ENCODE data around the gene LTBP1.

- no peak for TF ChIP-seq POLR2A (IDR thresholded peaks at IDR 0.05; ENCODE audit: low read length)
- TF ChIP-seq KDM1A (IDR thresholded peaks at IDR 0.05; ENCODE audit: low read depth): peak; percentile 98
- TF ChIP-seq POLR2AphosphoS2 (conservative IDR thresholded peaks at IDR 0.05; ENCODE audit: low read length): no peak
- TF ChIP-seq, protein P1, sequence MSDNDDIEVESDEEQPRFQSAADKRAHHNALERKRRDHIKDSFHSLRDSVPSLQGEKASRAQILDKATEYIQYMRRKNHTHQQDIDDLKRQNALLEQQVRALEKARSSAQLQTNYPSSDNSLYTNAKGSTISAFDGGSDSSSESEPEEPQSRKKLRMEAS (IDR thresholded peaks at IDR 0.05): no peak
- TF ChIP-seq, protein P2, sequence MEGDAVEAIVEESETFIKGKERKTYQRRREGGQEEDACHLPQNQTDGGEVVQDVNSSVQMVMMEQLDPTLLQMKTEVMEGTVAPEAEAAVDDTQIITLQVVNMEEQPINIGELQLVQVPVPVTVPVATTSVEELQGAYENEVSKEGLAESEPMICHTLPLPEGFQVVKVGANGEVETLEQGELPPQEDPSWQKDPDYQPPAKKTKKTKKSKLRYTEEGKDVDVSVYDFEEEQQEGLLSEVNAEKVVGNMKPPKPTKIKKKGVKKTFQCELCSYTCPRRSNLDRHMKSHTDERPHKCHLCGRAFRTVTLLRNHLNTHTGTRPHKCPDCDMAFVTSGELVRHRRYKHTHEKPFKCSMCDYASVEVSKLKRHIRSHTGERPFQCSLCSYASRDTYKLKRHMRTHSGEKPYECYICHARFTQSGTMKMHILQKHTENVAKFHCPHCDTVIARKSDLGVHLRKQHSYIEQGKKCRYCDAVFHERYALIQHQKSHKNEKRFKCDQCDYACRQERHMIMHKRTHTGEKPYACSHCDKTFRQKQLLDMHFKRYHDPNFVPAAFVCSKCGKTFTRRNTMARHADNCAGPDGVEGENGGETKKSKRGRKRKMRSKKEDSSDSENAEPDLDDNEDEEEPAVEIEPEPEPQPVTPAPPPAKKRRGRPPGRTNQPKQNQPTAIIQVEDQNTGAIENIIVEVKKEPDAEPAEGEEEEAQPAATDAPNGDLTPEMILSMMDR (IDR thresholded peaks at IDR 0.05): no peak
- TF ChIP-seq, protein P3, sequence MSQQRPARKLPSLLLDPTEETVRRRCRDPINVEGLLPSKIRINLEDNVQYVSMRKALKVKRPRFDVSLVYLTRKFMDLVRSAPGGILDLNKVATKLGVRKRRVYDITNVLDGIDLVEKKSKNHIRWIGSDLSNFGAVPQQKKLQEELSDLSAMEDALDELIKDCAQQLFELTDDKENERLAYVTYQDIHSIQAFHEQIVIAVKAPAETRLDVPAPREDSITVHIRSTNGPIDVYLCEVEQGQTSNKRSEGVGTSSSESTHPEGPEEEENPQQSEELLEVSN (IDR thresholded peaks at IDR 0.05; ENCODE audit: borderline replicate concordance, low read depth): no peak
- TF ChIP-seq NPAS2 (CRISPR knock-in tag; IDR thresholded peaks at IDR 0.05; ENCODE audit: borderline replicate concordance): no peak
- no peak for TF ChIP-seq USF2 (IDR thresholded peaks at IDR 0.05)
- no peak for TF ChIP-seq RFX5 (IDR thresholded peaks at IDR 0.05)
- TF ChIP-seq EP300 (IDR thresholded peaks at IDR 0.05): no peak
- TF ChIP-seq JUN (IDR thresholded peaks at IDR 0.05): no peak
- no peak for TF ChIP-seq CBX2 (IDR thresholded peaks at IDR 0.05; ENCODE audit: borderline replicate concordance, low read depth)
Observed at GRCh38 chr2:33022395-33022985, 75.7 kb downstream of the LTBP1 start.
